ENCODE results near the gene CAPN12. TPM values are rescaled to one million over a fixed set of nuclear protein-coding genes. Genes with fewer than 3 reads are reported as not detected.

The CAPN12 gene
- polyA plus RNA-seq, 1 donor (not counting 4 experiments of a cell fraction or from before 2014, with no cell fraction given) = 5.6 TPM

GRCh38 chr19:38723990-38724854, 20.1 kb downstream of the CAPN12 start:
- no peak overlapping the region for H3K9ac ChIP-seq (ENCODE audit: control insufficient read depth, extremely low read depth, insufficient read depth, low read length)
- H3K4me3 ChIP-seq (ENCODE audit: control insufficient read depth in 2 of 3, extremely low read depth in 1 of 3, insufficient read depth in 2 of 3, low read depth in 1 of 3, low read length in 3 of 3) = no peak overlapping the region

GRCh38 chr19:38723606-38723965, 20.7 kb downstream of the CAPN12 start:
- DNase-seq (ENCODE audit: low read depth, low spot score) (no peak), FAIRE-seq (no peak)
- Histone ChIP-seq H3K36me3 (ENCODE audit: control insufficient read depth in 2 of 2, extremely low read depth in 1 of 2, insufficient read depth in 2 of 2, low read length in 2 of 2) (peaks cover 78 to 85% of the 10 kb centered on the region in 2 experiments), H4K20me1 (ENCODE audit: control insufficient read depth, extremely low read depth, insufficient read depth, low read length) (peaks cover 4% of the 10 kb centered on the region), H3K27ac (ENCODE audit: control insufficient read depth, insufficient read depth, low read length) (no peak overlapping the region), H3K79me2 (ENCODE audit: control insufficient read depth, insufficient read depth, low read length) (peaks cover 30% of the 10 kb centered on the region), H3K4me2 (ENCODE audit: control insufficient read depth, extremely low read depth, insufficient read depth, low read depth, low read length) (no peak overlapping the region), H3K9me3 (ENCODE audit: control insufficient read depth, low read depth, low read length) (no peaks in the 10 kb centered on the region), H2AFZ (ENCODE audit: control insufficient read depth, low read length) (no peak overlapping the region), H3K9me1 (ENCODE audit: control insufficient read depth, extremely low read depth, insufficient read depth, low read length) (peaks cover 3% of the 10 kb centered on the region), H3K4me1 (ENCODE audit: control insufficient read depth, extremely low read depth, insufficient read depth, low read length) (peaks cover 8% of the 10 kb centered on the region), H3K4me3 (ENCODE audit: control insufficient read depth in 2 of 3, extremely low read depth in 1 of 3, insufficient read depth in 2 of 3, low read depth in 1 of 3, low read length in 3 of 3) (no peak overlapping the region), H3K27me3 (ENCODE audit: control insufficient read depth, extremely low read depth, insufficient read depth, low read length) (no peaks in the 10 kb centered on the region), H3K9ac (ENCODE audit: control insufficient read depth, extremely low read depth, insufficient read depth, low read length) (no peak overlapping the region)
- no peak for TF ChIP-seq CTCF (optimal IDR thresholded peaks at IDR 0.05 in 1 of 3, IDR thresholded peaks at IDR 0.05 in 1 of 3, conservative IDR thresholded peaks at IDR 0.05 in 1 of 3; ENCODE audit: extremely low read depth in 1 of 3, insufficient read depth in 2 of 3, low read length in 3 of 3)
- no peak for TF ChIP-seq EZH2 (IDR thresholded peaks at IDR 0.05; ENCODE audit: low read length)
- dilution Hi-C loops (cut with MboI; ENCODE audit: extremely low pct_ligation_motif_present, low sequenced_read_pairs) = no loop called here

More at GRCh38 chr19:38723990-38724854, 20.1 kb downstream of the CAPN12 start:
- no peak overlapping the region for H3K27ac ChIP-seq (ENCODE audit: control insufficient read depth, insufficient read depth, low read length)
- peaks cover 4% of the 10 kb centered on the region for H3K4me1 ChIP-seq (ENCODE audit: control insufficient read depth, extremely low read depth, insufficient read depth, low read length)
- no peaks in the 10 kb centered on the region for H3K9me1 ChIP-seq (ENCODE audit: control insufficient read depth, extremely low read depth, insufficient read depth, low read length)
- dilution Hi-C loops (cut with MboI; ENCODE audit: extremely low pct_ligation_motif_present, low sequenced_read_pairs) = no loop called here
- FAIRE-seq (no peak), DNase-seq (ENCODE audit: low read depth, low spot score) (no peak)
- H3K79me2 ChIP-seq (ENCODE audit: control insufficient read depth, insufficient read depth, low read length) = peaks cover 25% of the 10 kb centered on the region
- H2AFZ ChIP-seq (ENCODE audit: control insufficient read depth, low read length) = no peak overlapping the region
- H3K4me2 ChIP-seq (ENCODE audit: control insufficient read depth, extremely low read depth, insufficient read depth, low read depth, low read length) = no peak overlapping the region
- H3K27me3 ChIP-seq (ENCODE audit: control insufficient read depth, extremely low read depth, insufficient read depth, low read length) = no peaks in the 10 kb centered on the region
- peaks cover 4% of the 10 kb centered on the region for H4K20me1 ChIP-seq (ENCODE audit: control insufficient read depth, extremely low read depth, insufficient read depth, low read length)
- peaks cover 78 to 80% of the 10 kb centered on the region in 2 experiments for H3K36me3 ChIP-seq (ENCODE audit: control insufficient read depth in 2 of 2, extremely low read depth in 1 of 2, insufficient read depth in 2 of 2, low read length in 2 of 2)
- TF ChIP-seq CTCF (optimal IDR thresholded peaks at IDR 0.05 in 1 of 3, IDR thresholded peaks at IDR 0.05 in 1 of 3, conservative IDR thresholded peaks at IDR 0.05 in 1 of 3; ENCODE audit: extremely low read depth in 1 of 3, insufficient read depth in 2 of 3, low read length in 3 of 3) (no peak), EZH2 (IDR thresholded peaks at IDR 0.05; ENCODE audit: low read length) (no peak)
- no peaks in the 10 kb centered on the region for H3K9me3 ChIP-seq (ENCODE audit: control insufficient read depth, low read depth, low read length)
